Right renal pelvis (tissue), 4 donors: ENCODE results near the gene PROSER1. TPM values are rescaled to one million over a fixed set of nuclear protein-coding genes. Genes with fewer than 3 reads are reported as not detected.

Experiments
- polyA plus RNA-seq, 4 donors: library from polyadenylated mRNA; unstranded; fragments of 120-200 nt; gene quantifications; one replicate each; pipeline ENCODE4 v1.2.1, GENCODE V29; 2013; ENCODE audit not compliant: insufficient read length in 4 of 4

The PROSER1 gene
- polyA plus RNA-seq, 4 donors = 28.5 to 48.4 (median 33.9) TPM

Other genes with a start within 250 kb of the PROSER1 start
- gene STOML3, start 47.3 kb downstream of the PROSER1 start, polyA plus RNA-seq = under 1 TPM in 1 of 4 donors, not detected in 3; 0.08 TPM
- 10 to 100 TPM; 34.7 to 48.5 (median 42.0) TPM for gene NHLRC3, start 367 bp upstream of the PROSER1 start, polyA plus RNA-seq